ENCODE measurements around the gene AMMECR1. TPM values are rescaled to one million over a fixed set of nuclear protein-coding genes. Genes with fewer than 3 reads are reported as not detected.

Gene AMMECR1
- total and polyA plus RNA-seq, 5 experiments from 2014 or later = 4.7 to 12.1 (median 6.6) TPM

DNA sequence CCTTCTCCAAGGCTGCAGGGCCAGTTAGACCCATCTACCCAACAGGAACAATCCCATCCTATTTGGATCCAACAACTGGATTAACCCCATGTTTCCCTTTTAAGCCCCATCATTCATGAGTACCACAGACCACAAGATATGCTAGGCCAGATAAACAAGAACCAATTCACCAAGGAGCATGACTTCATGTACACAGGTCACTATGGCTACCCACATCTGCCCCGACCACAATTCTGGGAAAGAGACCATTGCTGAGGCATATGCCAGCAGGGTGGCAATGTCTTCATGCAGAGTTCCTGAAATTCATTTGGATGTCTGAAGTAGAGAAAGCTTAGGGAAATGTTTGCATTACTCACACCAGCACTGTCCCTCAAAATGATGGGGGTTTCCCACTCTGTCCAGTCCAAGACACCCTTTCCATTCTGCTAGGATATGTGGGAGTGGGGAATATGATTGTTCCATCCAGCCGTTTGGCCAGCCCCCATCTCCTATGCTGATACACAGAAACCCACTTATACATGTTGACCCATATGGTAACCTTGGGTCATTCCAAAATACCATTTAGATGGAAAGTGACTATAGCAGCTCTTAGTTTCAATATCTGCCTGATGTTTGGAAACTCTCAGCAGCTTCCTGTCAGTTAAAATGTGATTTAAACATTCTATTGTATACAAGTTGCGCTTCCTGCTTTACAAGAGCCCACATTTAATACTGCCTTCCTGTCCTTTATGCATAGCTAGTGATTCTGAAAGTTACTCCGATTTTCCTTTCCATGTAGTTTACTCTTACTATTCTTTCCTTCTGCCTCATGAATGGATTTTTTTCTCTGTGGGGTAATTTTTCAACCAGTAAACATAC lies 129.0 kb downstream of the AMMECR1 start:
- ATAC-seq = no peak
- Mint-ChIP-seq H3K27ac (peak overlapping the region in 8 of 10 donors; percentile 35 to 86 (median 60)), H3K4me1 (peaks cover 8 to 18% (median 13%) of the 10 kb centered on the region in 4 donors), H3K9me3 (peaks cover 0 to 15% (median 2%) of the 10 kb centered on the region in 9 donors), H3K4me3 (peak overlapping the region in 3 of 10 donors; percentile 10 to 43 (median 27)), H3K27me3 (no peaks in the 10 kb centered on the region), H3K36me3 (peaks cover 6 to 20% (median 9%) of the 10 kb centered on the region in 3 donors)
- no peak for DNase-seq
- POLR2A ChIA-PET = no interaction called here

- Mint-ChIP-seq H3K27ac (no peak overlapping the region), H3K4me3 (no peak overlapping the region), H3K36me3 (peaks cover 6 to 24% (median 14%) of the 10 kb centered on the region in 3 donors), H3K4me1 (peaks cover 4 to 8% (median 6%) of the 10 kb centered on the region in 4 donors), H3K27me3 (no peaks in the 10 kb centered on the region), H3K9me3 (peaks cover 0 to 17% (median 2%) of the 10 kb centered on the region in 9 donors)
- ATAC-seq (no peak), DNase-seq (no peak)
- POLR2A ChIA-PET = no interaction called here
Observed at GRCh38 chrX:110183314-110183713, 134.6 kb downstream of the AMMECR1 start.

DNA sequence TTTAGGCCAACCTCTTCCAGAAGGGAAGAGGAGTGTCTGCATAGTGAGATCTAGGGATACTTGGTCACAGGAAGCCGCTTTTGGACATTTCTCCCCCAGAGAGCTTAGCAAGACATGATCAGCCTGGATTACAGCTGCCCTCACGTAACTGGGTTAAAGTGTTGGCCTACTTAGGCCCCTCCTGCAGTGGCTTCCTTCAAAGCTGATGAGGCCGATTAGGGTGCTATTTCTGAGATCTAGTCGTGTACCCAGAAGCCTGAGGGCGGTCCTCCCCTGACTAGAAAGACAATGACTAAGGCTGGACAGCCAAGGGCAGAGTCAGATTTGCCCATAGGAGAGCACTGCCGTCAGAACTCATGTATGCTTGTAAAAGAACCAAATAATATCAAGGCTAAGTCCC lies 135.0 kb downstream of the AMMECR1 start:
- POLR2A ChIA-PET = no interaction called here
- H3K4me3 Mint-ChIP-seq = no peak overlapping the region
- H3K27ac Mint-ChIP-seq = peak overlapping the region in 1 of 10 donors; percentile 27
- ATAC-seq (no peak), DNase-seq (no peak)
- H3K4me1 Mint-ChIP-seq = peaks cover 3 to 9% (median 6%) of the 10 kb centered on the region in 4 donors
- peaks cover 0 to 17% (median 2%) of the 10 kb centered on the region in 9 donors for H3K9me3 Mint-ChIP-seq
- H3K36me3 Mint-ChIP-seq = peaks cover 6 to 24% (median 14%) of the 10 kb centered on the region in 3 donors
- H3K27me3 Mint-ChIP-seq = no peaks in the 10 kb centered on the region

GRCh38 chrX:110182362-110182761 lies 135.5 kb downstream of the AMMECR1 start:
- DNase-seq (no peak), ATAC-seq (no peak)
- POLR2A ChIA-PET = no interaction called here
- H3K4me3 Mint-ChIP-seq = no peak overlapping the region
- H3K9me3 Mint-ChIP-seq = peaks cover 0 to 17% (median 2%) of the 10 kb centered on the region in 9 donors
- H3K27me3 Mint-ChIP-seq = no peaks in the 10 kb centered on the region
- peaks cover 3 to 9% (median 6%) of the 10 kb centered on the region in 4 donors for H3K4me1 Mint-ChIP-seq
- H3K36me3 Mint-ChIP-seq = peaks cover 6 to 24% (median 14%) of the 10 kb centered on the region in 3 donors
- H3K27ac Mint-ChIP-seq = peak overlapping the region in 2 of 10 donors; percentile 65 to 66

DNA sequence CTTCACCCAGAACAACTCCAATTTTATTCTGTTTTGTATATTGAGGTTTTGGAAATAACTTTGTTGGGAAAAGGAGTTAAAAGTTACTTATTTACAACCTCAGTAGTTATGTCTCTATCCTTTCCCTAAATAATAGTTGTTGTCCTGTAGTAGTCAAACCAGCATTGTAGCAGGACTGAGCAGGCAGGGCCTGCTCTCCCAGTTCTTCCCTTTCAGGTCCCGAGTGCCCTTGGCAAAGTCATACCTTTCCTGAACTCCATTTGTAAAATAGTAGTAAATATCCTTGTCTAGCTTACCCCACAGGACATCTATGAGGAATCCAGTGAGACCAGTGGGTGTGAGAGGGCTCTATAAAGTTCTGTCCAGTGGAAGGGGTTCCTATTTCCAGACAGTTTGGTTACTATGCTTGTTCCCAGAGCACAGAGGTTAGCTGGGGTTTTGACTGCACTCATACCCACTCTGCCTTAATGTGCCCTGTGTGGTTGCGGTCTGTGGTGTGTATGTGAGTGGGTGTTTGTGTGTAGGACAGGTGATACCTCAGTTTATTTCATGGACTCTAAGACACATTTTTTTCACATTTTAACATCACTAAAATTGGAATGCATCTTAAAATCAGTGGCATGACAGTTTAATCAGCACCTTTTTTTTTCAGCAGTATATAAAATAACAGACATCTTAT lies 136.3 kb downstream of the AMMECR1 start:
- no peak overlapping the region for H3K4me3 Mint-ChIP-seq
- H3K27ac Mint-ChIP-seq = peak overlapping the region in 2 of 10 donors; percentile 49 to 67
- DNase-seq (no peak), ATAC-seq (no peak)
- H3K27me3 Mint-ChIP-seq = no peaks in the 10 kb centered on the region
- H3K9me3 Mint-ChIP-seq = peaks cover 0 to 14% (median 2%) of the 10 kb centered on the region in 9 donors
- H3K4me1 Mint-ChIP-seq = peaks cover 3 to 9% (median 6%) of the 10 kb centered on the region in 4 donors
- POLR2A ChIA-PET = no interaction called here
- peaks cover 6 to 22% (median 12%) of the 10 kb centered on the region in 3 donors for H3K36me3 Mint-ChIP-seq

GRCh38 chrX:110180928-110181310 lies 137.0 kb downstream of the AMMECR1 start:
- DNase-seq (no peak), ATAC-seq (no peak)
- POLR2A ChIA-PET = no interaction called here
- H3K4me3 Mint-ChIP-seq = no peak overlapping the region
- peaks cover 0 to 10% (median 0%) of the 10 kb centered on the region in 9 donors for H3K9me3 Mint-ChIP-seq
- peaks cover 3 to 9% (median 6%) of the 10 kb centered on the region in 4 donors for H3K4me1 Mint-ChIP-seq
- no peaks in the 10 kb centered on the region for H3K27me3 Mint-ChIP-seq
- H3K36me3 Mint-ChIP-seq = peaks cover 6 to 18% (median 11%) of the 10 kb centered on the region in 3 donors
- peak overlapping the region in 2 of 10 donors; percentile 7 to 44 for H3K27ac Mint-ChIP-seq

GRCh38 chrX:110180176-110180927 lies 137.5 kb downstream of the AMMECR1 start:
- peaks cover 3 to 9% (median 6%) of the 10 kb centered on the region in 4 donors for H3K4me1 Mint-ChIP-seq

GRCh38 chrX:110178179-110178865 lies 139.6 kb downstream of the AMMECR1 start:
- Mint-ChIP-seq H3K36me3 (peaks cover 0 to 18% (median 7%) of the 10 kb centered on the region in 3 donors), H3K27ac (no peak overlapping the region), H3K4me1 (peaks cover 3 to 11% (median 6%) of the 10 kb centered on the region in 4 donors), H3K4me3 (no peak overlapping the region), H3K9me3 (no peaks in the 10 kb centered on the region), H3K27me3 (no peaks in the 10 kb centered on the region)
- DNase-seq = no peak
- ATAC-seq = no peak
- POLR2A ChIA-PET = no interaction called here

More at GRCh38 chrX:110180176-110180927, 137.5 kb downstream of the AMMECR1 start:
- H3K9me3 Mint-ChIP-seq = peaks cover 0 to 8% (median 0%) of the 10 kb centered on the region in 9 donors
- H3K27ac Mint-ChIP-seq = peak overlapping the region in 3 of 10 donors; percentile 7 to 63 (median 44)
- peaks cover 0 to 12% (median 11%) of the 10 kb centered on the region in 3 donors for H3K36me3 Mint-ChIP-seq
- H3K27me3 Mint-ChIP-seq = no peaks in the 10 kb centered on the region
- ATAC-seq (no peak), DNase-seq (no peak)
- H3K4me3 Mint-ChIP-seq = no peak overlapping the region
- POLR2A ChIA-PET = no interaction called here

DNA sequence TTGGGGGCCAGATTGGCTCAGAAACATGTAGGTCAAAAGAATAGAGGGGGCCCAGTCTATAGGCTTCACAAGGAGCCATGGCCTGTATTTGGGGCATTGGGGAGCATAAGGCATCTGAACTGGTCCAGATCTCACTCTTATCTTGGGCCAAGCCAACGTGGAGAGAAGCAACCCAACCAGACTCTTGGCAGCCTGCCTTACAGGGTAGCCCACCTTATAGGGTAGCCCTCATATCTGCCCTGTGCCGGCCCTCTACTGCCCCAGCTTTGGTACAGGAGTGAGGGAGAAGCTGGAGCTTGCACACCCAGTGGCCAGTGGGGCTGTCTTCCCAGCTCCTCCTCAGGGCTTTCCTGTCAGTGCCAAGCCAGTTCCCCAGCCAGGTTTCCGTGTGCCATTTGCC lies 142.2 kb downstream of the AMMECR1 start:
- H3K9me3 Mint-ChIP-seq = no peaks in the 10 kb centered on the region
- DNase-seq (no peak), ATAC-seq (no peak)
- no peak overlapping the region for H3K4me3 Mint-ChIP-seq
- peaks cover 7 to 11% (median 8%) of the 10 kb centered on the region in 4 donors for H3K4me1 Mint-ChIP-seq
- H3K36me3 Mint-ChIP-seq = peaks cover 0 to 26% (median 6%) of the 10 kb centered on the region in 3 donors
- peak overlapping the region in 1 of 10 donors; percentile 52 for H3K27ac Mint-ChIP-seq
- no peaks in the 10 kb centered on the region for H3K27me3 Mint-ChIP-seq
- POLR2A ChIA-PET = no interaction called here

GRCh38 chrX:110175146-110175545 lies 142.7 kb downstream of the AMMECR1 start:
- Mint-ChIP-seq H3K9me3 (no peaks in the 10 kb centered on the region), H3K36me3 (peaks cover 0 to 26% (median 6%) of the 10 kb centered on the region in 3 donors), H3K27ac (no peak overlapping the region), H3K4me1 (peaks cover 7 to 11% (median 8%) of the 10 kb centered on the region in 4 donors), H3K4me3 (no peak overlapping the region), H3K27me3 (no peaks in the 10 kb centered on the region)
- DNase-seq (no peak), ATAC-seq (no peak)
- POLR2A ChIA-PET = no interaction called here

DNA sequence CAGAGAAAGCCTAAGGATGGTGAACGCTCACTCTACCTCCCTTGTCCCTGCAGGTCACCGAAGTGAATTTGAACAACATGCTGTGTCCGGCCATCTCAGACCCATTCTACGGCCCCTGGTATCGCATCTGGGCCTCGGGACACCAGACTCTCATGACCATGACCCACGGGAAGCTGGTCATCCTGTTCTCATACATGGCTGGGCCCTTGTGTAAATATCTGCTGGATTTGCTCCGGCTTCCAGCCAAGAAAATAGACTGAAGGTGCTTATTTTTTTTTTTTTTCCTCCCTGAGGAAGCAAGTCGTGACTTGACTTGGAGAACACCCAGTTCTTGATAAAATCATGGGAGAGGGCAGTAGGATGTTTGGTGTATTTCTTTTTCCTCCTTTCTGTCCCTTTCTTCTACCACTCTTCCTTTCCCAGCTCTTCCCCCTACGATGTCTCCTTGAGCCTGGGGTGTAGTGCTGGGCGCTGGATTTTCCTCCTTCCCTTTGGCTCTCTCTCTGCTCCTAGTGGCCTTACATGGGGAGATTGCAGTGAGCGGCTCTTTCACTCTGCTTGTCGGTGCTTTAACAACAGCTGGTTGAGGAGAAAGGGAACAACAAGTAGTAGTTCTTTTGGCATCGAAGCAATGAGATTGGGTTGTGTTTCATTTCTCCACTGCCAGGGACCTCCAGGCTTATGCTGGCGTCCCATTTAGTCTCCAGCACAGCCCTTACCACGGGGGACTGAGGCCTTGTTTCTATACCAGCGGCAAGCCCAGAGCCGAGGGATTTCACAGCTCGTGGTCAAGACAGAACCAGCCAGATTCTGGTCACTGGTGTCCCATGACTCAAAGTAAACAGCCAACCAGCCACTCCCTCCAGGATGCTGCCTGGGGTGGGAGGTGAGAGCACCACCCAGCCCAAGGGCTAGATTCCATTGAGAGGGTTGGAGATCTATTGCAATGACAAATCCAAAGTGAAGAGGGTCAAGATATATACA lies 144.4 kb downstream of the AMMECR1 start:
- no peaks in the 10 kb centered on the region for H3K9me3 Mint-ChIP-seq
- POLR2A ChIA-PET = no interaction called here
- H3K27ac Mint-ChIP-seq = no peak overlapping the region
- H3K4me1 Mint-ChIP-seq = peaks cover 0 to 6% (median 4%) of the 10 kb centered on the region in 4 donors
- peaks cover 0 to 26% (median 6%) of the 10 kb centered on the region in 3 donors for H3K36me3 Mint-ChIP-seq
- ATAC-seq (no peak), DNase-seq (no peak)
- H3K27me3 Mint-ChIP-seq = no peaks in the 10 kb centered on the region
- no peak overlapping the region for H3K4me3 Mint-ChIP-seq

Data from naive thymus-derived CD8-positive, alpha-beta T cell (primary cell).